Measurements from ENCODE around the gene RFX5. TPM values are rescaled to one million over a fixed set of nuclear protein-coding genes. Genes with fewer than 3 reads are reported as not detected.
A peak's percentile ranks its signal among the peaks of the same experiment; 100 is the strongest.

Gene RFX5
- total and polyA plus RNA-seq, 12 donors = 6.5 to 38.4 (median 21.5) TPM

DNA sequence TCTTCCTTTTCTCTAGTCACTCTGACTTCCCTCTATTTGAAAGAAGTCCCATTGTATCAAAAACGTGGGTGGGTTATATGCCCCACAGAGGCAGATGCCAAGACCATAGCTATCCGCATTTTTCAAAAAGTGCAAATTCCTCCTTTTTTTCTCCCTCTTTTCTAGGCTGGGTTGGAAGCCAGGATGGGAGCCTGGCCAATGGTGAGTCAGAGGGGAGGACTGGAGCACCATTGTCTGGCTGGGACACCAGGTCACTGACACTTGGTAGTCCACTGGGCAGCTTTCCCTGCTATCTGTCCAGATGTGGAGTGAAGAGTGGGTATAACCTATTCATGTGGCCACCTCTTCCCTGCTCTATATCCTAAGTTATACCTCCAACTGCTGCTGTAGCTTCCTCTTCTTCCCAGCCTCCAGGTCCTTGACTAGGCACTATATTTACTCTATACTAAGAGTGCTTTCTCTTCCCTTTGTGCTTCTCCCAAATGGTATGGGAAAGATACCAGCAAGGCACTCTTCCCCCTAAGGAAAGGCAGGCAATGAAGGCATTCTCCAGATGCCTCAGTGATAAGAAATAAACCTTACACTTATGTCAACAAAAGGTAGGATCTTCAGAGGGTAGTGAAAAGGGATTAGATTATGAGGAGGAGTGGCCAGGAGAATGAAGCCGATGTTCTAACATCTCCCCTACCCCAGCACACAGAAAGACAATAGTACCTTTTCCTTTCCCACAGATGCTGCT lies 32.7 kb downstream of the RFX5 start:
- Histone ChIP-seq H3K27me3 (no peaks in the 10 kb centered on the region), H3K4me3 (no peak overlapping the region), H3K4me1 (peaks cover 38 to 72% (median 64%) of the 10 kb centered on the region in 9 donors), H3K9me3 (no peaks in the 10 kb centered on the region), H3K36me3 (peaks cover 0 to 98% (median 19%) of the 10 kb centered on the region in 9 donors), H3K27ac (peak overlapping the region in 9 of 10 donors; percentile 27 to 91 (median 68))
- 43 to 51% methylated on average over 3 of the region's 3 CpGs for WGBS, 2 donors
- DNase-seq = peak; percentile 77 to 78
- intact Hi-C loops (cut with DNase I) = loop anchor here in 1 of 10 donors (5.0 kb wide), 1 partner anchor 83 kb away; the partner anchor contains the start of gene PSMB4
- TF ChIP-seq, protein P1, sequence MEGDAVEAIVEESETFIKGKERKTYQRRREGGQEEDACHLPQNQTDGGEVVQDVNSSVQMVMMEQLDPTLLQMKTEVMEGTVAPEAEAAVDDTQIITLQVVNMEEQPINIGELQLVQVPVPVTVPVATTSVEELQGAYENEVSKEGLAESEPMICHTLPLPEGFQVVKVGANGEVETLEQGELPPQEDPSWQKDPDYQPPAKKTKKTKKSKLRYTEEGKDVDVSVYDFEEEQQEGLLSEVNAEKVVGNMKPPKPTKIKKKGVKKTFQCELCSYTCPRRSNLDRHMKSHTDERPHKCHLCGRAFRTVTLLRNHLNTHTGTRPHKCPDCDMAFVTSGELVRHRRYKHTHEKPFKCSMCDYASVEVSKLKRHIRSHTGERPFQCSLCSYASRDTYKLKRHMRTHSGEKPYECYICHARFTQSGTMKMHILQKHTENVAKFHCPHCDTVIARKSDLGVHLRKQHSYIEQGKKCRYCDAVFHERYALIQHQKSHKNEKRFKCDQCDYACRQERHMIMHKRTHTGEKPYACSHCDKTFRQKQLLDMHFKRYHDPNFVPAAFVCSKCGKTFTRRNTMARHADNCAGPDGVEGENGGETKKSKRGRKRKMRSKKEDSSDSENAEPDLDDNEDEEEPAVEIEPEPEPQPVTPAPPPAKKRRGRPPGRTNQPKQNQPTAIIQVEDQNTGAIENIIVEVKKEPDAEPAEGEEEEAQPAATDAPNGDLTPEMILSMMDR (IDR thresholded peaks at IDR 0.05) = no peak
- peak; percentile 63 to 79 (median 71) for ATAC-seq

DNA sequence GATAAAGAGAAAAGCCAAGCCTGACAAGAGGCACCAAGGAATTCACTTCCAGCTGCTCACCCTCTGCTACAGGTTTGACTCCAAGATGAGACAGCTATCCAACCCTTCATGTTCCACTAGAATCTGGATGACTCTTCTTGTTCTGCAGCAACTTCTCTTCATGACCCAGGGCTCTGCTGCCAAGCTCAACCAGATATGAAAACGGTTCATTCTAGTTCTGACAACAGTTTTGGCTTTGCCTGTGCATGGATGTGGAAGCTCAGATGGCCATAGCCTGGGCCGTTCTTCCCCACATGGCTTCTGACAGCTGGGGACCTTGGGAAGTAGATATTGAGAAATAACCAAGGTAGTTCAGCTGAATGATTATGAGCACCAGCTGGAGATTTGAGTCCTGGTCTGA lies 33.6 kb downstream of the RFX5 start:
- H3K4me3 ChIP-seq = no peak overlapping the region
- 43 to 49% methylated on average over 2 of the region's 2 CpGs for WGBS, 2 donors
- intact Hi-C loops (cut with DNase I) = loop anchor here in 1 of 10 donors (5.0 kb wide), 1 partner anchor 84 kb away; the partner anchor contains the start of gene PSMB4
- DNase-seq = no peak
- peak in 4 of 8 donors; percentile 8 to 19 (median 16) for ATAC-seq
- peaks cover 38 to 80% (median 67%) of the 10 kb centered on the region in 9 donors for H3K4me1 ChIP-seq
- H3K27me3 ChIP-seq = no peaks in the 10 kb centered on the region
- TF ChIP-seq, protein P1 (IDR thresholded peaks at IDR 0.05) = no peak
- peak overlapping the region in 9 of 10 donors; percentile 27 to 91 (median 68) for H3K27ac ChIP-seq
- H3K9me3 ChIP-seq = no peaks in the 10 kb centered on the region
- H3K36me3 ChIP-seq = peaks cover 0 to 98% (median 23%) of the 10 kb centered on the region in 9 donors

DNA sequence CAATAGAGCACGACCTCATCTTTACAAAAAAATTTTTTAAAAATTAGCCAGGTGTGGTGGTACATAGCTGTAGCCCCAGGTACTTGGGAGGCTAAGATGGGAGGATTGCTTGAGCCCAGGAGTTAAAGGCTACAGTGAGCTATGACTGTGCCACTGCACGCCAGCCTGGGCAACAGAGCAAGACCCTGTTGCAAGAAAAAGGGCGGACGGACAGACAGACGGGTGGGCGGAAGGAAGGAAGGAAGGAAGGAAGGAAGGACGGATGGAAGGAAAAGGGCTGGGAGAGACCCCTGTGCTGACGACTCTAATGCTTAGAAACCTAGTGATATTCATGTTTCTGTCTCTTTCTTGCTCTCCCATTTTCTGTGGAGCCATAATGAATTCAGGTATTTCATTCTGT lies 34.2 kb downstream of the RFX5 start:
- WGBS, 2 donors = 77 to 86% methylated on average over 8 of the region's 8 CpGs
- H3K27ac ChIP-seq = peak overlapping the region in 7 of 10 donors; percentile 39 to 91 (median 71)
- H3K4me3 ChIP-seq = no peak overlapping the region
- H3K36me3 ChIP-seq = peaks cover 0 to 98% (median 30%) of the 10 kb centered on the region in 9 donors
- TF ChIP-seq, protein P1 (IDR thresholded peaks at IDR 0.05) = no peak
- H3K4me1 ChIP-seq = peaks cover 38 to 82% (median 67%) of the 10 kb centered on the region in 9 donors
- H3K27me3 ChIP-seq = no peaks in the 10 kb centered on the region
- intact Hi-C loops (cut with DNase I) = loop anchor here in 1 of 10 donors (5.0 kb wide), 1 partner anchor 84 kb away; the partner anchor contains the start of gene PSMB4
- H3K9me3 ChIP-seq = no peaks in the 10 kb centered on the region
- ATAC-seq = no peak
- no peak for DNase-seq

GRCh38 chr1:151312411-151312810 lies 34.6 kb downstream of the RFX5 start:
- H3K27ac ChIP-seq = peak overlapping the region in 9 of 10 donors; percentile 58 to 91 (median 71)
- intact Hi-C loops (cut with DNase I) = loop anchor here in 1 of 10 donors (5.0 kb wide), 1 partner anchor 85 kb away; the partner anchor contains the start of gene PSMB4
- no peaks in the 10 kb centered on the region for H3K27me3 ChIP-seq
- TF ChIP-seq, protein P1 (IDR thresholded peaks at IDR 0.05) = no peak
- 87 to 94% methylated on average over 4 of the region's 4 CpGs for WGBS, 2 donors
- no peak for DNase-seq
- H3K4me3 ChIP-seq = no peak overlapping the region
- H3K9me3 ChIP-seq = no peaks in the 10 kb centered on the region
- H3K36me3 ChIP-seq = peaks cover 0 to 98% (median 34%) of the 10 kb centered on the region in 9 donors
- ATAC-seq = no peak
- peaks cover 38 to 82% (median 67%) of the 10 kb centered on the region in 9 donors for H3K4me1 ChIP-seq
